B cell (primary cell): Measurements from ENCODE around the gene DLGAP5. TPM values are rescaled to one million over a fixed set of nuclear protein-coding genes. Genes with fewer than 3 reads are reported as not detected.

ENCODE experiments used
- ATAC-seq: fragments of 200-7000 bp; cut with Tn5 transposase; one replicate; pipeline ENCODE4 v1.10.0; 2021; ENCODE audit warnings: low read depth, mild to moderate bottlenecking, moderate number of reproducible peaks, moderate library complexity
- CTCF ChIA-PET: fragments of 350-600 bp; sonication (Branson Sonifier 250); formaldehyde crosslinking; loops from one replicate; lab custom pipeline; 2021; ENCODE audit warnings: antibody characterized with exemption, inconsistent platforms; lab: Charles Lee
- POLR2A ChIA-PET: fragments of 350-600 bp; sonication (Branson Sonifier 250); formaldehyde crosslinking; loops from one replicate; lab custom pipeline; 2021; ENCODE audit warnings: antibody characterized with exemption; lab: Charles Lee
- DNase-seq: peaks from one replicate; pipeline ENCODE4 v3.0.0; 2013
- H2AFZ ChIP-seq: 2 replicates; pipeline ENCODE4 v1.6.1; 2012; ENCODE audit warnings: mild to moderate bottlenecking, low read depth, low read length; ENCODE audit not compliant: insufficient read depth, poor library complexity, severe bottlenecking
- H3K27ac ChIP-seq, 2 donors: 1 replicate in 1 of 2; 2 replicates in 1 of 2; pipeline ENCODE4 v1.5.1; 2012 to 2013; ENCODE audit warnings: low read length in 2 of 2, mild to moderate bottlenecking in 2 of 2, moderate library complexity in 1 of 2
- H3K27me3 ChIP-seq, 4 experiments: fragments of 200-600 bp in 1 of 4; sonication (generic) in 1 of 4; replicated peaks in 1 of 4; 1 replicate in 2 of 4; 2 replicates in 2 of 4; pipeline versions ENCODE4 v1.6.1 to v1.7.0; 2013 to 2016; ENCODE audit warnings: low read length in 3 of 4, mild to moderate bottlenecking in 2 of 4, mixed read lengths in 1 of 4, moderate library complexity in 1 of 4; ENCODE audit not compliant: insufficient read depth in 4 of 4, control insufficient read depth in 3 of 4; ENCODE audit errors: control extremely low read depth in 1 of 4
- H3K36me3 ChIP-seq, 2 experiments: replicated peaks in 1 of 2; 1 replicate in 1 of 2; 2 replicates in 1 of 2; pipeline versions ENCODE4 v1.6.1 to v1.7.1; 2013; ENCODE audit warnings: low read length in 1 of 2; ENCODE audit not compliant: insufficient read depth in 2 of 2, control insufficient read depth in 1 of 2; ENCODE audit errors: control extremely low read depth in 1 of 2, extremely low read depth in 1 of 2
- H3K4me1 ChIP-seq, 2 donors: fragments of 200-600 bp in 1 of 2; sonication (generic) in 1 of 2; 1 replicate in 1 of 2; 2 replicates in 1 of 2; pipeline versions ENCODE4 v1.5.1 to v1.6.1; 2013 to 2017; ENCODE audit warnings: low read length in 2 of 2; ENCODE audit not compliant: control insufficient read depth in 2 of 2, insufficient read depth in 2 of 2
- H3K4me2 ChIP-seq: replicated peaks from 2 replicates; pipeline ENCODE3; 2012; ENCODE audit warnings: mild to moderate bottlenecking, low read depth, low read length; ENCODE audit not compliant: poor library complexity, severe bottlenecking
- H3K4me3 ChIP-seq, 5 experiments: fragments of 200-600 bp in 1 of 5; sonication (generic) in 1 of 5; 1 replicate in 3 of 5; 2 replicates in 2 of 5; pipeline versions ENCODE4 v1.5.1 to v1.7.0; 2011 to 2016; ENCODE audit warnings: low read length in 4 of 5, mild to moderate bottlenecking in 4 of 5, low read depth in 2 of 5, control low read depth in 1 of 5, moderate library complexity in 1 of 5; ENCODE audit not compliant: insufficient read depth in 1 of 5; ENCODE audit errors: control extremely low read depth in 1 of 5, extremely low read depth in 1 of 5
- H3K79me2 ChIP-seq: fragments of 200-600 bp; sonication (generic); one replicate; pipeline ENCODE4 v1.6.0; 2016; ENCODE audit warnings: low read length; ENCODE audit not compliant: control insufficient read depth, insufficient read depth
- H3K9ac ChIP-seq: fragments of 200-600 bp; sonication (generic); 2 replicates; pipeline ENCODE4 v1.6.1; 2017; ENCODE audit warnings: mild to moderate bottlenecking, low read length, moderate library complexity
- H3K9me3 ChIP-seq, 3 donors: one replicate each; pipeline versions ENCODE4 v1.6.1 to v1.7.1; 2013; ENCODE audit warnings: low read length in 2 of 3; ENCODE audit not compliant: control insufficient read depth in 2 of 3, insufficient read depth in 1 of 3; ENCODE audit errors: control extremely low read depth in 1 of 3
- H4K20me1 ChIP-seq: 2 replicates; pipeline ENCODE4 v1.6.0; 2012; ENCODE audit warnings: mild to moderate bottlenecking, low read length; ENCODE audit not compliant: insufficient read depth, control insufficient read depth, poor library complexity, severe bottlenecking
- H3K27ac Mint-ChIP-seq: one replicate; pipeline ENCODE4 v1.8.0; 2021; ENCODE audit warnings: mixed read lengths
- H3K27me3 Mint-ChIP-seq: one replicate; pipeline ENCODE4 v1.8.0; 2021; ENCODE audit warnings: mixed read lengths
- H3K4me1 Mint-ChIP-seq: one replicate; pipeline ENCODE4 v1.8.0; 2021; ENCODE audit warnings: mixed read lengths
- H3K4me3 Mint-ChIP-seq: one replicate; pipeline ENCODE4 v1.8.0; 2021; ENCODE audit warnings: mixed read lengths
- H3K9me3 Mint-ChIP-seq: one replicate; pipeline ENCODE4 v1.8.0; 2022; ENCODE audit warnings: mixed read lengths; ENCODE audit not compliant: insufficient read depth
- EZH2 ChIP-seq: IDR thresholded peaks from 2 replicates; pipeline ENCODE4 v1.6.1; 2012; ENCODE audit warnings: borderline replicate concordance, low read depth, mild to moderate bottlenecking, moderate library complexity, low read length; ENCODE audit not compliant: insufficient read depth, poor library complexity, severe bottlenecking
- WGBS: methylation state at CpG from one replicate; pipeline ENCODE4 v1.1.5; 2013; ENCODE audit warnings: missing lambda C conversion rate; ENCODE audit not compliant: insufficient coverage; 5-methylcytosine and 5-hydroxymethylcytosine counted together
- intact Hi-C: fragments of 100-400 bp; cut with micrococcal nuclease; formaldehyde crosslinking; loops from one replicate; pipeline ENCODE4 v1.10.0; 2022
- polyA plus RNA-seq: library from polyadenylated mRNA; depleted of rRNA; stranded (reverse); fragments of >200 nt; gene quantifications from 2 replicates; pipeline ENCODE4 v1.2.3, GENCODE V29; 2012
- total RNA-seq, 2 donors: library from RNA; stranded (reverse); fragments of 120-200 nt in 1 of 2; gene quantifications; 1 replicate in 1 of 2; 2 replicates in 1 of 2; pipeline versions ENCODE4 v1.2.3 to v1.2.4, GENCODE V29; 2013 to 2022
- TF ChIP-seq, protein P1 (sequence below): fragments of 200-600 bp; IDR thresholded peaks from one replicate; pipeline ENCODE4 v1.8.0; 2022; ENCODE audit warnings: antibody characterized with exemption, mild to moderate bottlenecking

DLGAP5 gene
- total and polyA plus RNA-seq, 2 donors (not counting 1 experiment from before 2014, with no cell fraction given), result 0.12 TPM; not detected in 1

DNA sequence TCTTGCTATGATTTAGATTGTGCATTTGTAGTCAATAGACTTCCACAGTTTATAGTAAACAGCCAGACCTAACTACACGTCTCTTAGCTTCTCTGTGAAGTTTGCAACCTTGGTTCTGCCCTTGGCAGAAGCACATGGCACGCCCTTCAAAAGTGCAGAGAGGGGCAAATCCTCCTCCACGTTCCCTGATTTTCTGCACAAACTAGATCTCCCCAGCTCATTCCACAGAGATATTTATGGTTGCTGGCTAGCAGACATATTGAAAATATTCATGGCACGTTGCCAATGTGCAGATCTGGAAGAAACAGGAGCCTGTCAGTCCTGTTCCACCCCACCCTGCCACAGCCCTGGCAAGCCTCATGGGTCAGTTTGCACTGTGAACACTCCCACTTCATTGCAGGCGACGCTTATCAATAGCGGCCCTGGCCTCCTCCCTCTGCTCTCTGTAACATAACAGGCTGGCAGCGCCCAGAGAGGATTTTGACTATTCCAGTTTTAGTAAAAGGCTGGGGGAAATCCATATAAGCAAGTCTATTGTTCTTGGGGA, 68.9 kb downstream of the DLGAP5 start:
- TF ChIP-seq, protein P1, sequence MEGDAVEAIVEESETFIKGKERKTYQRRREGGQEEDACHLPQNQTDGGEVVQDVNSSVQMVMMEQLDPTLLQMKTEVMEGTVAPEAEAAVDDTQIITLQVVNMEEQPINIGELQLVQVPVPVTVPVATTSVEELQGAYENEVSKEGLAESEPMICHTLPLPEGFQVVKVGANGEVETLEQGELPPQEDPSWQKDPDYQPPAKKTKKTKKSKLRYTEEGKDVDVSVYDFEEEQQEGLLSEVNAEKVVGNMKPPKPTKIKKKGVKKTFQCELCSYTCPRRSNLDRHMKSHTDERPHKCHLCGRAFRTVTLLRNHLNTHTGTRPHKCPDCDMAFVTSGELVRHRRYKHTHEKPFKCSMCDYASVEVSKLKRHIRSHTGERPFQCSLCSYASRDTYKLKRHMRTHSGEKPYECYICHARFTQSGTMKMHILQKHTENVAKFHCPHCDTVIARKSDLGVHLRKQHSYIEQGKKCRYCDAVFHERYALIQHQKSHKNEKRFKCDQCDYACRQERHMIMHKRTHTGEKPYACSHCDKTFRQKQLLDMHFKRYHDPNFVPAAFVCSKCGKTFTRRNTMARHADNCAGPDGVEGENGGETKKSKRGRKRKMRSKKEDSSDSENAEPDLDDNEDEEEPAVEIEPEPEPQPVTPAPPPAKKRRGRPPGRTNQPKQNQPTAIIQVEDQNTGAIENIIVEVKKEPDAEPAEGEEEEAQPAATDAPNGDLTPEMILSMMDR, result no peak
- no peak for TF ChIP-seq EZH2
- Histone ChIP-seq H2AFZ (no peak overlapping the region), H3K27ac (no peak overlapping the region), H3K4me1 (peaks cover 0 to 6% of the 10 kb centered on the region in 2 donors), H3K36me3 (no peaks in the 10 kb centered on the region), H3K9me3 (no peaks in the 10 kb centered on the region), H3K4me2 (no peak overlapping the region), H3K79me2 (no peaks in the 10 kb centered on the region), H3K9ac (no peak overlapping the region), H4K20me1 (no peaks in the 10 kb centered on the region), H3K27me3 (peaks cover 0 to 3% (median 0%) of the 10 kb centered on the region in 4 experiments), H3K4me3 (no peak overlapping the region)
- no peak for ATAC-seq
- POLR2A ChIA-PET, result no interaction called here
- Mint-ChIP-seq H3K4me1 (peaks cover 4% of the 10 kb centered on the region), H3K9me3 (no peaks in the 10 kb centered on the region), H3K27me3 (peaks cover 4% of the 10 kb centered on the region), H3K4me3 (no peak overlapping the region), H3K27ac (no peak overlapping the region)
- intact Hi-C loops, result no loop called here
- CTCF ChIA-PET, result interaction anchor here (0.6 kb wide), 1 partner anchor 14 kb away, joined by 4 read pairs; no protein-coding TSS in a partner anchor
- 92% methylated on average over 2 of the region's 8 CpGs for WGBS
- DNase-seq, result no peak

DNA sequence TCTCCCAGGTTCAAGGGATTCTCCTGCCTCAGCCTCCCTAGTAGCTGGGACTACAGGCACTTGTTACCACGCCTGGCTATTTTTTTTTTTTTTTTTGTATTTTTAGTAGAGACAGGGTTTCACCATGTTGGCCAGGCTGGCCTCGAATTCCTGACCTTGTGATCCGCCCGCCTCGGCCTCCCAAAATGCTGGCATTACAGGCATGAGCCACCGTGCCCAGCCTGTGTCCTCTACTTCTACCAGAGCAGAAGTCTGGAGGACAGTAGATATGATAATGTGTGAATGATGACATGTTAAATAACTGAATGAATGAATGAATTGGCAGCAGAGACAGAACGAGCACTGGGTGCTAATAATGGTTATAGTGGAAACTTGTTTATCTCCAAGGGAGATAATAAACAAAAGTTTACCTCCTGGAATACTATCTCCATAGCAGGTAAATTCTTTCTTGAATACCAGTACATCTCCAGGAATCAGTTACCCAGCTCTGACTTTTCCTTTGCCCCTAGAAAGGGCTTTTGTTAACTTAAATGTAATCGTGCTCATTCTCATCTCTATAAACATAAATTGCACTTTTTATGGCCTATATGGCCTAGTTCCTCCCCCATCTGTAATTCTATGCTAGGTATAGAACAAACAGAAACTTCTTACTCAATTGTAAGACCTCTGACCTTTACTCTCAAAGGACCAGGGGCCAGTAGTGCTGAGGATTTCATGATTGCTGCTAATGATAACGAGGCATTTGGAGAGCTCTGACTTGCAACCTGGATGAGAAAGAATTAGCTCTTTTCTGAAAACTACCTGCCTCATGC, 69.6 kb downstream of the DLGAP5 start:
- Histone ChIP-seq H2AFZ (no peak overlapping the region), H3K9ac (no peak overlapping the region), H3K36me3 (no peaks in the 10 kb centered on the region), H3K4me3 (no peak overlapping the region), H3K9me3 (no peaks in the 10 kb centered on the region), H4K20me1 (no peaks in the 10 kb centered on the region), H3K27ac (no peak overlapping the region), H3K79me2 (no peaks in the 10 kb centered on the region), H3K4me1 (peaks cover 0 to 6% of the 10 kb centered on the region in 2 donors), H3K27me3 (peaks cover 0 to 3% (median 0%) of the 10 kb centered on the region in 4 experiments), H3K4me2 (no peak overlapping the region)
- POLR2A ChIA-PET, result no interaction called here
- Mint-ChIP-seq H3K27me3 (peaks cover 4% of the 10 kb centered on the region), H3K27ac (no peak overlapping the region), H3K4me1 (peaks cover 4% of the 10 kb centered on the region), H3K9me3 (no peaks in the 10 kb centered on the region), H3K4me3 (no peak overlapping the region)
- DNase-seq (no peak), ATAC-seq (no peak)
- TF ChIP-seq, protein P1, result no peak
- intact Hi-C loops, result no loop called here
- CTCF ChIA-PET, result interaction anchor here (0.6 kb wide), 1 partner anchor 13 kb away, joined by 4 read pairs; no protein-coding TSS in a partner anchor
- WGBS, result 94% methylated on average over 3 of the region's 9 CpGs
